SJCRH30 (cell line): ENCODE measurements around the gene XBP1. TPM values are rescaled to one million over a fixed set of nuclear protein-coding genes. Genes with fewer than 3 reads are reported as not detected.
"Not testable (repeated sequence)": the region's sequence is repeated elsewhere in the genome, so short reads cannot be mapped to it uniquely, and the experiment has no call there.

Experiments
- DNase-seq, 2 experiments: peaks; one replicate each; pipeline ENCODE4 v3.0.0-alpha.2; 2015 to 2020
- H3K27ac ChIP-seq: fragments of 250-450 bp; sonication (Bioruptor Pico); 2 replicates; pipeline ENCODE4 v1.5.1; 2020; ENCODE audit warnings: mild to moderate bottlenecking, moderate library complexity
- H3K27me3 ChIP-seq: fragments of 250-450 bp; sonication (Bioruptor Pico); 2 replicates; pipeline ENCODE4 v1.5.1; 2020; ENCODE audit warnings: mild to moderate bottlenecking, moderate library complexity
- H3K36me3 ChIP-seq: fragments of 250-450 bp; sonication (Bioruptor Pico); 2 replicates; pipeline ENCODE4 v1.5.1; 2020; ENCODE audit warnings: mild to moderate bottlenecking, moderate library complexity
- H3K4me1 ChIP-seq: fragments of 250-450 bp; sonication (Bioruptor Pico); 2 replicates; pipeline ENCODE4 v1.5.1; 2020; ENCODE audit warnings: mild to moderate bottlenecking, moderate library complexity
- H3K4me3 ChIP-seq: fragments of 250-450 bp; sonication (Bioruptor Pico); 2 replicates; pipeline ENCODE4 v1.5.1; 2020; ENCODE audit warnings: mild to moderate bottlenecking, moderate library complexity
- H3K9me3 ChIP-seq: fragments of 250-450 bp; sonication (Bioruptor Pico); replicated peaks from 2 replicates; pipeline ENCODE4 v1.5.1; 2020; ENCODE audit warnings: mild to moderate bottlenecking, moderate library complexity
- total RNA-seq: library from RNA; depleted of rRNA; stranded (reverse); fragments of >200 nt; shearing (Covaris generic); gene quantifications from 2 replicates; pipeline ENCODE4 v1.2.3, GENCODE V29; 2014; rRNA removed

Gene XBP1
- total RNA-seq, 1 experiment from 2014 or later, result 80.2 TPM

- Histone ChIP-seq H3K9me3 (no peaks in the 10 kb centered on the region; the same call in 1 of the 2 replicates), H3K36me3 (no peaks in the 10 kb centered on the region), H3K4me1 (peaks cover 8% of the 10 kb centered on the region; the same call in 1 of the 2 replicates), H3K27me3 (no peaks in the 10 kb centered on the region), H3K4me3 (no peak overlapping the region), H3K27ac (no peak overlapping the region)
- DNase-seq, result peak in 1 of 2 experiments; percentile 51
These were observed 40.4 kb downstream of the XBP1 start for GRCh38 chr22:28759861-28760560.

- H3K4me1 ChIP-seq, H3K9me3 ChIP-seq, DNase-seq, H3K4me3 ChIP-seq, H3K36me3 ChIP-seq, H3K27me3 ChIP-seq, H3K27ac ChIP-seq: not testable (repeated sequence)
These were observed 45.9 kb downstream of the XBP1 start for GRCh38 chr22:28754512-28754911.

- Histone ChIP-seq H3K9me3 (no peaks in the 10 kb centered on the region; the same call in 1 of the 2 replicates), H3K27me3 (no peaks in the 10 kb centered on the region), H3K4me1 (no peaks in the 10 kb centered on the region), H3K36me3 (peaks cover 9% of the 10 kb centered on the region), H3K27ac (no peak overlapping the region), H3K4me3 (no peak overlapping the region)
- no peak for DNase-seq
These were observed 49.9 kb downstream of the XBP1 start for GRCh38 chr22:28750471-28750881.

Other genes with a start within 250 kb of the XBP1 start
- gene TTC28, start 120.7 kb downstream of the XBP1 start, total RNA-seq, result 12.8 and 13.2 TPM in 2 replicates
- 37.4 and 43.2 TPM in 2 replicates for gene CHEK2, start 58.7 kb downstream of the XBP1 start, total RNA-seq
- 10.0 and 10.3 TPM in 2 replicates for gene HSCB, start 58.5 kb downstream of the XBP1 start, total RNA-seq
- gene CCDC117, start 27.9 kb downstream of the XBP1 start, total RNA-seq, result 43.9 and 44.7 TPM in 2 replicates
- gene ZNRF3, start 83.0 kb upstream of the XBP1 start, total RNA-seq, result 9.1 and 9.7 TPM in 2 replicates